Keratinocyte (primary cell): Measurements from ENCODE around the gene BANF2. TPM values are rescaled to one million over a fixed set of nuclear protein-coding genes. Genes with fewer than 3 reads are reported as not detected.

Experiments
- DNase-seq: peaks from one replicate; pipeline ENCODE4 v3.0.0-alpha.2; 2011; ENCODE audit warnings: low read depth, missing footprints, low spot score
- FAIRE-seq: peaks from 2 replicates; lab custom pipeline; 2011; peaks lifted over from hg19 to GRCh38; lab: Jason Lieb, UNC
- H2AFZ ChIP-seq: 2 replicates; pipeline ENCODE4 v1.6.0; 2012; ENCODE audit warnings: low read length, control low read depth, inconsistent platforms; ENCODE audit not compliant: control insufficient read depth
- H3K27ac ChIP-seq: 2 replicates; pipeline ENCODE4 v1.5.1; 2011; ENCODE audit warnings: low read length; ENCODE audit not compliant: control insufficient read depth, insufficient read depth
- H3K27me3 ChIP-seq: 3 replicates; pipeline ENCODE4 v1.6.0; 2011; ENCODE audit warnings: low read length; ENCODE audit not compliant: control insufficient read depth, insufficient read depth; ENCODE audit errors: extremely low read depth
- H3K36me3 ChIP-seq, 2 experiments: 2 replicates in 1 of 2; 3 replicates in 1 of 2; pipeline ENCODE4 v1.5.1; 2011; ENCODE audit warnings: low read length in 2 of 2, mild to moderate bottlenecking in 1 of 2; ENCODE audit not compliant: control insufficient read depth in 2 of 2, insufficient read depth in 2 of 2; ENCODE audit errors: extremely low read depth in 1 of 2
- H3K4me1 ChIP-seq: 3 replicates; pipeline ENCODE4 v1.5.1; 2011; ENCODE audit warnings: low read length; ENCODE audit not compliant: control insufficient read depth, insufficient read depth; ENCODE audit errors: extremely low read depth
- H3K4me2 ChIP-seq: 3 replicates; pipeline ENCODE4 v1.6.0; 2011; ENCODE audit warnings: low read depth, low read length; ENCODE audit not compliant: control insufficient read depth, insufficient read depth; ENCODE audit errors: extremely low read depth
- H3K4me3 ChIP-seq, 3 experiments: fragments of 200-600 bp in 1 of 3; sonication (generic) in 1 of 3; 2 replicates in 2 of 3; 3 replicates in 1 of 3; pipeline ENCODE4 v1.5.1; 2011 to 2016; ENCODE audit warnings: low read length in 3 of 3, mild to moderate bottlenecking in 3 of 3, control low read depth in 2 of 3, inconsistent platforms in 1 of 3, low read depth in 1 of 3, mixed read lengths in 1 of 3, mixed run types in 1 of 3, moderate library complexity in 1 of 3; ENCODE audit not compliant: control insufficient read depth in 2 of 3, insufficient read depth in 2 of 3; ENCODE audit errors: extremely low read depth in 1 of 3
- H3K79me2 ChIP-seq: 2 replicates; pipeline ENCODE4 v1.6.0; 2012; ENCODE audit warnings: low read length; ENCODE audit not compliant: control insufficient read depth, insufficient read depth
- H3K9ac ChIP-seq: 3 replicates; pipeline ENCODE4 v1.6.0; 2011; ENCODE audit warnings: low read length; ENCODE audit not compliant: control insufficient read depth, insufficient read depth; ENCODE audit errors: extremely low read depth
- H3K9me1 ChIP-seq: 3 replicates; pipeline ENCODE4 v1.6.0; 2011; ENCODE audit warnings: low read length; ENCODE audit not compliant: control insufficient read depth, insufficient read depth; ENCODE audit errors: extremely low read depth
- H3K9me3 ChIP-seq: 2 replicates; pipeline ENCODE4 v1.5.1; 2012; ENCODE audit warnings: low read depth, low read length; ENCODE audit not compliant: control insufficient read depth
- H4K20me1 ChIP-seq: 3 replicates; pipeline ENCODE4 v1.6.0; 2011; ENCODE audit warnings: low read length; ENCODE audit not compliant: control insufficient read depth, insufficient read depth; ENCODE audit errors: extremely low read depth
- EZH2 ChIP-seq: IDR thresholded peaks from one replicate; pipeline ENCODE4 v1.6.1; 2012; ENCODE audit warnings: inconsistent platforms, mild to moderate bottlenecking, low read length, moderate library complexity
- dilution Hi-C: fragments of 300-500 bp; cut with MboI; formaldehyde crosslinking; loops from one replicate; pipeline ENCODE4 v1.7.0; 2020; ENCODE audit warnings: low sequenced_read_pairs; ENCODE audit not compliant: extremely low pct_ligation_motif_present
- polyA plus RNA-seq, 5 experiments: library from polyadenylated mRNA; depleted of rRNA in 3 of 5; stranded (reverse) in 3 of 5; stranded (forward) in 1 of 5; unstranded in 1 of 5; fragments of >200 nt; gene quantifications; 1 replicate in 1 of 5; 2 replicates in 3 of 5; 3 replicates in 1 of 5; pipeline versions ENCODE4 v1.2.1 to v1.2.3, GENCODE V29; 2011 to 2012; ENCODE audit warnings: missing spikeins in 2 of 5, low read depth in 1 of 5, low replicate concordance in 1 of 5
- TF ChIP-seq, protein P1 (sequence below), 3 experiments: IDR thresholded peaks in 1 of 3; conservative IDR thresholded peaks in 1 of 3; optimal IDR thresholded peaks in 1 of 3; 2 replicates in 2 of 3; 3 replicates in 1 of 3; pipeline versions ENCODE3 to v1.5.1; 2011; ENCODE audit warnings: low read length in 3 of 3, mild to moderate bottlenecking in 3 of 3, moderate library complexity in 2 of 3, control low read depth in 1 of 3, inconsistent platforms in 1 of 3; ENCODE audit not compliant: insufficient read depth in 2 of 3; ENCODE audit errors: extremely low read depth in 1 of 3

Gene BANF2
- polyA plus RNA-seq, 1 donor (not counting 4 experiments of a cell fraction or from before 2014, with no cell fraction given) = not detected

DNA sequence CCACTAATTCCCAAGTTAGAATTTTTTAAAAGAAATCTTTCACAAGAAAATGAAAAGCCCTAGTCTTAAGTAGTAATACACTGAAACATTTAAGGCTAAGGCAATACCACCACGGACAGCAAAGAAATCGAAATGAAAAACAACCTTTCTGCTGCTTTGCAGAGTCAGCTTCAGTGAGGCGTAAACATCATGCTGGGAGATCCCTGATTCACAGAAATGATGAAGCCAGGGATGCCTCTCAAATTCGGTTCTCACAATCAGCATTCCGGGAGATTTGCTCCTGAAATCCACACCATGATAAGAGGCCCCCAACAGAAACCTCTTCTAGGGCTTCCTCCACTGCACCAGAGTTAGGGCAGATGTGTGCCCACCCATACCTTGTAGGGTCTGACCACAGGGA is 36.3 kb upstream of the BANF2 start:
- Histone ChIP-seq H3K9ac (no peak overlapping the region), H3K27ac (no peak overlapping the region), H3K4me1 (no peaks in the 10 kb centered on the region), H3K4me2 (no peak overlapping the region), H3K27me3 (no peaks in the 10 kb centered on the region), H2AFZ (no peak overlapping the region), H4K20me1 (peaks cover 3% of the 10 kb centered on the region), H3K9me1 (no peaks in the 10 kb centered on the region), H3K9me3 (no peaks in the 10 kb centered on the region), H3K79me2 (peaks cover 77% of the 10 kb centered on the region), H3K36me3 (peaks cover 11 to 17% of the 10 kb centered on the region in 2 experiments), H3K4me3 (no peak overlapping the region)
- no peak for DNase-seq
- dilution Hi-C loops = no loop called here
- FAIRE-seq = no peak
- TF ChIP-seq, protein P1, sequence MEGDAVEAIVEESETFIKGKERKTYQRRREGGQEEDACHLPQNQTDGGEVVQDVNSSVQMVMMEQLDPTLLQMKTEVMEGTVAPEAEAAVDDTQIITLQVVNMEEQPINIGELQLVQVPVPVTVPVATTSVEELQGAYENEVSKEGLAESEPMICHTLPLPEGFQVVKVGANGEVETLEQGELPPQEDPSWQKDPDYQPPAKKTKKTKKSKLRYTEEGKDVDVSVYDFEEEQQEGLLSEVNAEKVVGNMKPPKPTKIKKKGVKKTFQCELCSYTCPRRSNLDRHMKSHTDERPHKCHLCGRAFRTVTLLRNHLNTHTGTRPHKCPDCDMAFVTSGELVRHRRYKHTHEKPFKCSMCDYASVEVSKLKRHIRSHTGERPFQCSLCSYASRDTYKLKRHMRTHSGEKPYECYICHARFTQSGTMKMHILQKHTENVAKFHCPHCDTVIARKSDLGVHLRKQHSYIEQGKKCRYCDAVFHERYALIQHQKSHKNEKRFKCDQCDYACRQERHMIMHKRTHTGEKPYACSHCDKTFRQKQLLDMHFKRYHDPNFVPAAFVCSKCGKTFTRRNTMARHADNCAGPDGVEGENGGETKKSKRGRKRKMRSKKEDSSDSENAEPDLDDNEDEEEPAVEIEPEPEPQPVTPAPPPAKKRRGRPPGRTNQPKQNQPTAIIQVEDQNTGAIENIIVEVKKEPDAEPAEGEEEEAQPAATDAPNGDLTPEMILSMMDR (optimal IDR thresholded peaks at IDR 0.05 in 1 of 3, IDR thresholded peaks at IDR 0.05 in 1 of 3, conservative IDR thresholded peaks at IDR 0.05 in 1 of 3; ENCODE audit: extremely low read depth in 1 of 3, insufficient read depth in 2 of 3, low read length in 3 of 3) = no peak
- TF ChIP-seq EZH2 = no peak

DNA sequence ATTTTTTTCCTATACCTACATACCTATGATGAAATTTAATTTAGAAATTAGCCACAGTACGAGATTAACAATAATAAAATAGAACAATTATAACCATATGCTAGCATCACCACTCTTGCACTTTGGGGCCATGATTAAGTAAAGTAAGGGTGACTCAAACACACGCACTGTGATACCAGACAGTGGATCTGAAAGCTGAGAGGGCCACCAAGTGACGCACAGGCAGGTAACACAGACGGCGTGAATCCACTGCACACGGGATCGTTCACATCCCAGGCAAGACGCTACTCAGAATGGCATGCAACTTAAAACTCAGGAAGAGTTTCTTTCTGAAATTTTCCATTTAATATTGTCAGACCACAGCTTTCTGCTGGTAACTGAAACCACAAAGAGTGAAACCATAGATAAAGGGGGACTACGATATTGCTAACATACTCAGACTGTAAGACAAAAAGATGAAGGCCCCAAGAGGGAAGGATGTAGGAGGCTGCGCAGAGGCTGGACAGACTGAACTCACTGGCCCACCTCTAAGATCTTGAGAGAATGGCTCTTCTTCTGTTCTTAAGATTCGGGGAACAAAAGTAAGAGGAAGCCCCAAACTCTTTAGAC is 35.6 kb upstream of the BANF2 start:
- no peak for DNase-seq
- Histone ChIP-seq H3K9ac (no peak overlapping the region), H3K27me3 (no peaks in the 10 kb centered on the region), H3K4me1 (no peaks in the 10 kb centered on the region), H3K36me3 (peaks cover 7 to 17% of the 10 kb centered on the region in 2 experiments), H3K4me3 (no peak overlapping the region), H3K79me2 (peaks cover 77% of the 10 kb centered on the region), H2AFZ (no peak overlapping the region), H4K20me1 (peaks cover 3% of the 10 kb centered on the region), H3K9me3 (no peaks in the 10 kb centered on the region), H3K4me2 (no peak overlapping the region), H3K27ac (no peak overlapping the region), H3K9me1 (no peaks in the 10 kb centered on the region)
- dilution Hi-C loops = no loop called here
- FAIRE-seq = no peak
- TF ChIP-seq EZH2 = no peak
- TF ChIP-seq, protein P1 (optimal IDR thresholded peaks at IDR 0.05 in 1 of 3, IDR thresholded peaks at IDR 0.05 in 1 of 3, conservative IDR thresholded peaks at IDR 0.05 in 1 of 3; ENCODE audit: extremely low read depth in 1 of 3, insufficient read depth in 2 of 3, low read length in 3 of 3) = no peak
